Measurements from ENCODE around the gene SLC27A5.
A peak's percentile ranks its signal among the peaks of the same experiment; 100 is the strongest.
"Not testable (repeated sequence)": the region's sequence is repeated elsewhere in the genome, so short reads cannot be mapped to it uniquely, and the experiment has no call there.

The SLC27A5 gene

DNA sequence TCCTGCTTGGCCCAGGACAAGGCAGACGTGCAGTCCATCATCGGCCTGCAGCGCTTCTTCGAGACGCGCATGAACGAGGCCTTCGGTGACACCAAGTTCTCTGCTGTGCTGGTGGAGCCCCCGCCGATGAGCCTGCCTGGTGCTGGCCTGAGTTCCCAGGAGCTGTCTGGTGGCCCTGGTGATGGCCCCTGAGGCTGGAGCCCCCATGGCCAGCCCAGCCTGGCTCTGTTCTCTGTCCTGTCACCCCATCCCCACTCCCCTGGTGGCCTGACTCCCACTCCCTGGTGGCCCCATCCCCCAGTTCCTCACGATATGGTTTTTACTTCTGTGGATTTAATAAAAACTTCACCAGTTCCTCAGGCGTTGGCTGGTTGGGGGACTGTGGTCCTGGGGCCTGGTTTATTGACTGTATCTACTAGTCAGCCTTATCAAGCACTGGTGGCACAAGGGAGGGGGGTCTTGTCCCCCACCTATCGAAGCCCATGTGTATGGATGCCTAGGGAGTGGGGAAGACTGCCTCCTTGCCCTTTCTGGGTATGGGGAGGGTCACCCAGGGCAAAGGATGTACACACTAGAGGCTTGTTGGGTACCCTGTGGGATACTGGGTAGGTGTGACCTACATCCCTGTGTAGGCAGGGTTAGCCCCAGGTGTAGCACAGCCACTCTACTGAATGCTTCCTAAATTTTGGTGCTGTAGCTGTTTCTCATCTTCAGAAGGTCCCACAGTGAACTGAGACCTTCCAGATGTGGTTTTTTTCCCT, 38.8 kb upstream of the SLC27A5 start:
- no peak for DNase-seq (ENCODE audit: low read depth)

DNA sequence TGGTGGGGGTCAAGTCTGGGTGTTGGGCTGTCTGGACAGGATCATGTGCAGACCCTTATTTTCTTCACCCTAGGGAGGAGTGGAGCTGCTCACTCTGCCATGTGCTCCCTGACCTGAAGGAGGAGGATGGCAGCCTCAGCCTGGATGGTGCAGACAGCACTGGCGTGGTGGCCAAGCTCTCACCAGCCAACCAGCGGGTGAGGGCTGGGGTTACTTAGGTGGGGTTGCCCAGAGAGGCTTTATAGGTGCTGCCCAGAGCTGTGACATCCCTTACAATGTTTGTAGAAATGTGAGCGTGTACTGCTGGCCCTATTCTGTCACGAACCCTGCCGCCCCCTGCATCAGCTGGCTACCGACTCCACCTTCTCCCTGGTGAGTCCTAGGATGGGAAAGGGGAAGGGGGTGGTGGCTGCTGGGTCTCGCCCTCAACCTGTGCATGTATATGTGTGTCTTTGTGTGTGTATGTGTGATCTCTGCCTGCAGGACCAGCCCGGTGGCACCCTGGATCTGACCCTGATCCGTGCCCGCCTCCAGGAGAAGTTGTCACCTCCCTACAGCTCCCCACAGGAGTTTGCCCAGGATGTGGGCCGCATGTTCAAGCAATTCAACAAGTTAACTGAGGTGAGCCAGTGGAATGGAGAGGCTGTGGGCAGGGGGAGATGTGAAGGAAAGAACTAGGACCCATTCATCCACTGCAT, 38.0 kb upstream of the SLC27A5 start:
- no peak for DNase-seq (ENCODE audit: low read depth)

DNA sequence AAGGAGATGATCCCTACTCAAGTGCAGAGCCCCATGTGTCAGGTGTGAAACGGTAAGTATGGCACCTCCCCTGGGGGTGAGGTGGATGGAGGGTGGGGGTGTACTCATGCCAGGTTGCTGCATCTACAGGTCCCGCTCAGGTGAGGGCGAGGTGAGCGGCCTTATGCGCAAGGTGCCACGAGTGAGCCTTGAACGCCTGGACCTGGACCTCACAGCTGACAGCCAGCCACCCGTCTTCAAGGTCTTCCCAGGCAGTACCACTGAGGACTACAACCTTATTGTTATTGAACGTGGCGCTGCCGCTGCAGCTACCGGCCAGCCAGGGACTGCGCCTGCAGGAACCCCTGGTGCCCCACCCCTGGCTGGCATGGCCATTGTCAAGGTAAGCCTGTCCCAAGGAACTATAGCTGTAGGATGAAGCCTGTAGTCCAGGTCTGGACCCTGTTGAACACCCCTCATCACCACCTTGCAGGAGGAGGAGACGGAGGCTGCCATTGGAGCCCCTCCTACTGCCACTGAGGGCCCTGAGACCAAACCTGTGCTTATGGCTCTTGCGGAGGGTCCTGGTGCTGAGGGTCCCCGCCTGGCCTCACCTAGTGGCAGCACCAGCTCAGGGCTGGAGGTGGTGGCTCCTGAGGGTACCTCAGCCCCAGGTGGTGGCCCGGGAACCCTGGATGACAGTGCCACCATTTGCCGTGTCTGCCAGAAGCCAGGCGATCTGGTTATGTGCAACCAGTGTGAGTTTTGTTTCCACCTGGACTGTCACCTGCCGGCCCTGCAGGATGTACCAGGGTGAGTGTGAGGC, 37.3 kb upstream of the SLC27A5 start:
- DNase-seq (ENCODE audit: low read depth) = no peak

DNA sequence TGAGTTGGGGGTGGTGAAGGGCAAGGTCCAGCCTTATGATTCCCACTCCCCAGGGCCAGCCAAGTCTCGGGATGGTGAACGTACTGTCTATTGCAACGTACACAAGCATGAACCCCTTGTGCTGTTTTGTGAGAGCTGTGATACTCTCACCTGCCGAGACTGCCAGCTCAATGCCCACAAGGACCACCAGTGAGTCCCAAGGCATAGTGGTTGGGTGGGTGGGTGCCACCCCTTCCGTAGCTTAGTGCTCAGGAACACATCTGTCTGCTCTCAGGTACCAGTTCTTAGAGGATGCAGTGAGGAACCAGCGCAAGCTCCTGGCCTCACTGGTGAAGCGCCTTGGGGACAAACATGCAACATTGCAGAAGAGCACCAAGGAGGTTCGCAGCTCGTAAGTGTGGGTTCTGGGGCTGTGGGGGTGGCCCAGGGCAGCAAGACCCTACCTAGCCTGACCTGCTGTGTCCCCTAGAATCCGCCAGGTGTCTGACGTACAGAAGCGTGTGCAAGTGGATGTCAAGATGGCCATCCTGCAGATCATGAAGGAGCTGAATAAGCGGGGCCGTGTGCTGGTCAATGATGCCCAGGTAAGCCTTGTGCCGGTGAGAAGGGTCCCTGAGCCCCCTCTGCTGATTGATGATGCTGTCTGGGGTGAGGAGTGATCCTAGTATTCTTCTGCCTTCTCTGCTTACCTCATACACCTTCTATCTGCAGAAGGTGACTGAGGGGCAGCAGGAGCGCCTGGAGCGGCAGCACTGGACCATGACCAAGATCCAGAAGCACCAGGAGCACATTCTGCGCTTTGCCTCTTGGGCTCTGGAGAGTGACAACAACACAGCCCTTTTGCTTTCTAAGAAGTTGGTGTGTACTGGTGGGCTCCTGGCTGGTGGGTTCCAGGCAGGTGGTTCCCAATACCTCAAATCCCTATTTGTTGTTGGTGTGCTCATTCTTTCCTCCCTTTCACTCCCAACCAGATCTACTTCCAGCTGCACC, 35.8 kb upstream of the SLC27A5 start:
- DNase-seq (ENCODE audit: low read depth) = no peak

DNA sequence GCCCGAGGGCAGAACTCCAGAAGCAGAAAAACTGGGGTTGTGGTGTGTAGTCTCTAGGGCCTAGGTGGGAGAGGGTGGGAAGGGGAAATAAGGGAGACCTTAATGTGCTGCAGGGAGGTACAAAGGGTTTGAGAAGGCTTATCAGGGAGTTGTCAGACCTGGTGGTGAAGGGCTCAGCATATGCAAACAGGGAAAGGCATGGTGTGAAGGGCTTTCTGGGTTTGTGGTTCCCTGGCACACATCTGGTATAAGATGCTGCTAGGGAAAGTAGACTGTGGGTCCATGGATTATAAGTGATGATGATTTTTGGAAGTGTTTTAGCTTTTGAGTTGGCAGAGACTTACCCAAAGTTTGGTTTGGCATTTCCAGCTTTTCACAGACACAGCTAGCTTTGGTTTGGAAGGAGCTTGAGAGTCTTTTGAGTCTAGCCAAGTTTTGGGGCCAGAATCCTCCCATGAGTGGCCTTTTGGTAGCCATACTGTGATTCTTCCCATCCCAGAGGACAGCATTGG, 34.3 kb upstream of the SLC27A5 start:
- DNase-seq (ENCODE audit: low read depth) = no peak

DNA sequence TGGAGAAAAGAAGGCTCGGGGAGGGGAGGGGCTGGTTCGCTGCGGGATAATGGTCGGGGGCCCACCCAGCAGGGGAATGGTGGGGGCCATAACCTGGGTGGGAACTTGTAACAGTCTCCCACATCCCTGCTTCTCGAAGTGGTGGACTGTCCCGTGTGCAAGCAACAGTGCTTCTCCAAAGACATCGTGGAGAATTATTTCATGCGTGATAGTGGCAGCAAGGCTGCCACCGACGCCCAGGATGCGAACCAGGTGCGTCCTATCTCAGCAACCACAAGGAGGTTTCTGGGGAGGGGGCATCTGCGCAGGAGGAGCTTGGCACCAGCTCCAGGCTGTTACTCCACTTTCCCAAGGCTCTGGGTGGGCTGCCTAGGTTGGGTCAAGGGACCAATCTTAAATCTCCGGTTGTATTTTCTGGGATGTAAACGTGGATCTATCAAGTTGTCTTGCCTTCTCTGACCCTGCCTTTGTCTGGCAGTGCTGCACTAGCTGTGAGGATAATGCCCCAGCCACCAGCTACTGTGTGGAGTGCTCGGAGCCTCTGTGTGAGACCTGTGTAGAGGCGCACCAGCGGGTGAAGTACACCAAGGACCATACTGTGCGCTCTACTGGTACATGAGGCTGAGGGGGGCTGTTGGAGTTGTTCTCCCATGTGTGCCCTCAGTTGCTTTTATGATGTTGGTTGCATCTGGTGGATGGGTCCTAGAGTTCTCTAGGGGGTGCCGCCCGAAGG, 33.7 kb upstream of the SLC27A5 start:
- no peak for DNase-seq (ENCODE audit: low read depth)

DNA sequence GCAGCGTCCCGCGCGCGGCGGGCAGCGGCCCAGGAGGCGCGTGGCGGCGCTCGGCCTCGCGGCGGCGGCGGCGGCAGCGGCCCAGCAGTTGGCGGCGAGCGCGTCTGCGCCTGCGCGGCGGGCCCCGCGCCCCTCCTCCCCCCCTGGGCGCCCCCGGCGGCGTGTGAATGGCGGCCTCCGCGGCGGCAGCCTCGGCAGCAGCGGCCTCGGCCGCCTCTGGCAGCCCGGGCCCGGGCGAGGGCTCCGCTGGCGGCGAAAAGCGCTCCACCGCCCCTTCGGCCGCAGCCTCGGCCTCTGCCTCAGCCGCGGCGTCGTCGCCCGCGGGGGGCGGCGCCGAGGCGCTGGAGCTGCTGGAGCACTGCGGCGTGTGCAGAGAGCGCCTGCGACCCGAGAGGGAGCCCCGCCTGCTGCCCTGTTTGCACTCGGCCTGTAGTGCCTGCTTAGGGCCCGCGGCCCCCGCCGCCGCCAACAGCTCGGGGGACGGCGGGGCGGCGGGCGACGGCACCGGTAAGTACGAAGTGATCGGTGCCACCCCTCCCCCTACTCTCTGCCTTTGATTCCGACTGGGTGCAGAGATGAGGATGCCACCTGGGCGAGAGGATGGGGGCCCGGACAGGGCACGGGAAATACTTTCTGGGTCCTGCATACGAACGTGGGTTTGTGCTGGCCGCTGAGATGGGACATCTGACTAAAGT, 32.9 kb upstream of the SLC27A5 start:
- DNase-seq (ENCODE audit: low read depth) = peak; percentile 69

DNA sequence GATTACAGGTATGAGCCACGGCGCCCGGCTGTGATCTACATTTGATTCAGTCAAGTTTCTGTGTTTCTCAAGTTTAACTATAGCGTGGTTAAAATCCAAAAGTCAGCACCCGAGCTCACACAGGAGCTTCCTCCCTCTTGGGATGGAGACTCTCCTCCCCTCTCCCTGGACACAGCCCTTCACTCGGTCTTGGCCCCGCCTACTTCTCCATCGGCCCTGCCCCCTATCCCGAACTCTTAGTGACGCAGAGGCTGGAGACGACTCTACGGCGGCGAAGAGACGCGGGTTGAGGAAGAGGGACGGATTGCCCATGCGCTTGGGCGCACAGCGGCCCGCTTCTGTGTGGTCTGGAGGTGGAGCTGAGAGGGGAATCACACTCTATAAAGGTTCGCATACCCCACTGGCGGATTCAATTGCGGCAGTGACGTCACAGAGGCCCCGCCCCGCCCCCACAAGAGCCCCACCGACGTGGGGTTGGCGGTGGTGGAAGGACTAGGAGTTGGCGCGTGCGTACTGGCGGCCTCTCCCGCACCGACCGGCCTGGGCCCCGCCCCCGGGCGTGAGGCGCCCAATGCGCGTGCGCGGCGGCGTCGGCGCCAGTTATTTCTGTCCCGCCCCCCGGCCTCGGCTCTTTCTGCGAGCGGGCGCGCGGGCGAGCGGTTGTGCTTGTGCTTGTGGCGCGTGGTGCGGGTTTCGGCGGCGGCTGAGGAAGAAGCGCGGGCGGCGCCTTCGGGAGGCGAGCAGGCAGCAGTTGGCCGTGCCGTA, 32.2 kb upstream of the SLC27A5 start, which contains the start of gene TRIM28:
TRIM28 (plus strand) TSS at position 239 of the 765 bp plus-strand sequence. CDS start 694 bp downstream, outside the sequence.
- DNase-seq (ENCODE audit: low read depth) = peak; percentile 100

DNA sequence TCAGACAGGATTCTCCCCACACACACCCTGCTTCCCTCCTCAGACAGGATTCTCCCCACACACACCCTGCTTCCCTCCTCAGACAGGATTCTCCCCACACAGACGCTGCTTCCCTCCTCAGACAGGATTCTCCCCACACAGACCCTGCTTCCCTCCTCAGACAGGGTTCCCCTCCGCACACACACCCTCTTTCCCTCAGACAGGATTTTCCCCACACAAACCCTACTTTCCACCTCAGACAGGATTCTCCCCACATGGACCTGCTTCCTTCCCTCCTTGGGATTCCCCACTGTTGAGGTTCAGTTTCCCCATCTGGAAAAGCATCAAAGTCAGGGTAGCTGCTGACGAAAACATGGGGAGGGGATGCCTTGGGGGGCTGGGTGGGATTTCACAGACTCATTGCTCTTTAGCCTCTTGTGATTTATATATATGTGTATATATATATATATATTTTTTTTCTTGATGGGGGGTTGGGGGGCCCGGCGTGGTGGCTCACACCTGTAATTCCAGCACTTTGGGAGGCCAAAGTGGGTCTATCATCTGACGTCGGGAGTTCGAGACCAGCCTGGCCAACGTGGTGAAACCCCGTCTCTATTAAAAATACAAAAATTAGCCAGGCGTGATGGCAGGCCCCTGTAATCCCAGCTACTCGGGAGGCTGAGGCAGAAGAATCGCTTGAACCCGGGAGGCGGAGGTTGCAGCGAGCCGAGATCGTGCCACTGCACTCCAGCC, 31.0 kb upstream of the SLC27A5 start:
- DNase-seq (ENCODE audit: low read depth) = not testable (repeated sequence)

DNA sequence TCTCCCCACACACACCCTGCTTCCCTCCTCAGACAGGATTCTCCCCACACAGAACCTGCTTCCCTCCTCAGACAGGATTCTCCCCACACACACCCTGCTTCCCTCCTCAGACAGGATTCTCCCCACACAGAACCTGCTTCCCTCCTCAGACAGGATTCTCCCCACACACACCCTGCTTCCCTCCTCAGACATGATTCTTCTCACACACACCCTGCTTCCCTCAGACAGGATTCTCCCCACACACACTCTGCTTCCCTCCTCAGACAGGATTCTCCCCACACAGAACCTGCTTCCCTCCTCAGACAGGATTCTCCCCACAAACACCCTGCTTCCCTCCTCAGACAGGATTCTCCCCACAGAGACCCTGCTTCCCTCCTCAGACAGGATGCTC, 27.4 kb upstream of the SLC27A5 start:
- DNase-seq (ENCODE audit: low read depth) = not testable (repeated sequence)

DNA sequence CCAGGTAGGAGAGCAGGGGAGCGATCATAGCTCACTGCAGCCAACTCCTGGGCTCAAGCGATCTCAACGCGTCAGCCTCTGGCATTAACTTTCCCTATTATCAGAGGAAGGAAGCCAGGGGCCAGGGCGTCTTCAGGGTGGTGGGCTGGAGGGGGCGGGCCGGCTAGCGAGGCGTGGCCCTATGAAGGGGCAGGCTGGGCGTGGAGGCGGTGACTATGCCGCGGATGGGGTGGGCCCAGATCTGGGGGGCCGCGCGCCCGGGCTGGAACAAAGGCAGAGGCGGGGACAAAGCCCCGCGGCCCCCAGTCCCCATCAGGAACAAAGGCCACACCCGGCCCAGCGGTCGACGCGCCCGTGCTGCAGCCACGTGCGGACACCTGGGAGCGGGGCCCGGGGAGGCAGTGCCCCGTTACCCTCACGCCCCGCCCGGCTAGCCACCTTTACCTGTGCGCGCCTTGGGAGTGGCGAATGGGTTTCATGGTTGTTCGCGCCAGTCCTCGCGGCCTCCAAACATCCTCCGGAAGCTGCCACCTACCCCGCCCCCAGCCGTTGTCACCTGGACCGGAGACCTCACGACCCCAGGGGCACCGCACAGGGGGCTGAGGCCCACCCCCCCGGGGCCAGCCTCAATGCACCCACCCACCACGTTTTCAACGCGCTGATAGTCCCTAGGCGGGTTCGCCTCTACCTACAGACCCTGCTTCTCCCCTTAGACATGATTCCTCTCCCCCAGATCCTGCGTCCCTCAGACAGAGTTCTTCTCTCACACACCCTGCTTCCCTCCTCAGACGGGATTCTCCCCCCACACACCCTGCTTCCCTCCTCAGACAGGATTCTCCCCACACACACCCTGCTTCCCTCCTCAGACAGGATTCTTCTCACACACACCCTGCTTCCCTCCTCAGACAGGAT, 26.7 kb upstream of the SLC27A5 start:
- DNase-seq (ENCODE audit: low read depth) = no peak

DNA sequence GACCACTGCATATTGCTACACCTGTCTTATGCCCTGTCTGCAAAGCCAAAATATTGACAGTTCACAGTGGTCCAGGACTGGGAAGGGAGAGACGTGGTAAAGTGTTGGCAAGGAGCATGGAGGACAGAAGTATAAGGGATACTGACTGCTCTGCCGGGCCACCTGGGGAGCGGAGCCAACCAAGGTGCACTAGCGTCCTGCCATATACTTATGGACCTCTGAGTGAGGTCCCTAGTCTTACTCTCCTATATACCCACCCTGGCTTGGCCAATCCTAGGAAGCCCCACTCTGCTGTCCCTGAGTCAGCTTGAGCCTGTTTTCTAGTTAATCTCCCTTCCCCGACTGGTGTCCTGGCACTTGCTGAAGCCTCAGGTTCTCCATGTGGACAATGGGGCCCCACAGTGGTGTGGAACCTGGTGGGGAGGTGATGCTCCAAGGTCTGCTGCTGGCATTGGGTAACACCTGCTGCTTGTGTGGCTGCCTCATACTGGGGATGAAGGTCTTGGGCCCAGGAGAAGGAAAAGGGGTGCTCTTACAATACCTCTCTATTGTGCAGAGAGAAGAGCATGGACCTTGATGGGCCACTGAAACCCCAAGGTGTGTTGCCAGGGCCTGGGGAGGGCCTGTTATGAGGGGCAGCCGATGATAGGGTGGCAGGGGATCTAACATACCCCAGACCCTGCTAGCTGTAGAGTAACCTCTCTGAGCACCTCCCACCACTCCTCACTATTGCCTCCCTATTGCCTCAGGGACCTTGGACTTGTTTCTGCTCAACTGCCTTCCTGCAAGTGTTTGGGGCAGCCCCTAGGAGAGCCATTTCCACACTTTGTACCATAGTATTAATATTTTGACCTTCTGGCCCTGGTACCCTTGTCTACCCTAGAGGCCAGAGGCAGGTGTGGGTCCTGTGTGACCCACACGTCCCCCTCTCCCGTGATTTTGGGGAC, 25.3 kb upstream of the SLC27A5 start:
- DNase-seq (ENCODE audit: low read depth) = no peak

DNA sequence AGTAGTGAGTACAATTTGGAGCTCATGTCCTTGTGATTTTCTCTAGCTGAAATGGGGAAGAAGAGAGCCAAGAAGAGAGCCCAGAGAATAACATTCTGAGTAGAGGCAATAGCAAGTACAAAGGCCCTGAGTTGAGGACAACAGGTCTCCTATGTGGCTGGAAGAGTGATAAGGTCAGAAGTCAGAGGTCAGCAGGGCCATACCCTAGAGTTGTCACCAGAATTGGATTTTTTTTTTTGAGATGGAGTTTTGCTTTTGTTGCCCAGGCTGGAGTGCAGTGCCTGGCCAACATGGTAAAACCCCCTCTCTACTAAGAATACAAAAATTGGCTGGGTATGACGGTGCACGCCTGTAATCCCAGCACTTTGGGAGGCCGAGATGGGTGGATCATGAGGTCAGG, 24.1 kb upstream of the SLC27A5 start:
- DNase-seq (ENCODE audit: low read depth) = no peak

DNA sequence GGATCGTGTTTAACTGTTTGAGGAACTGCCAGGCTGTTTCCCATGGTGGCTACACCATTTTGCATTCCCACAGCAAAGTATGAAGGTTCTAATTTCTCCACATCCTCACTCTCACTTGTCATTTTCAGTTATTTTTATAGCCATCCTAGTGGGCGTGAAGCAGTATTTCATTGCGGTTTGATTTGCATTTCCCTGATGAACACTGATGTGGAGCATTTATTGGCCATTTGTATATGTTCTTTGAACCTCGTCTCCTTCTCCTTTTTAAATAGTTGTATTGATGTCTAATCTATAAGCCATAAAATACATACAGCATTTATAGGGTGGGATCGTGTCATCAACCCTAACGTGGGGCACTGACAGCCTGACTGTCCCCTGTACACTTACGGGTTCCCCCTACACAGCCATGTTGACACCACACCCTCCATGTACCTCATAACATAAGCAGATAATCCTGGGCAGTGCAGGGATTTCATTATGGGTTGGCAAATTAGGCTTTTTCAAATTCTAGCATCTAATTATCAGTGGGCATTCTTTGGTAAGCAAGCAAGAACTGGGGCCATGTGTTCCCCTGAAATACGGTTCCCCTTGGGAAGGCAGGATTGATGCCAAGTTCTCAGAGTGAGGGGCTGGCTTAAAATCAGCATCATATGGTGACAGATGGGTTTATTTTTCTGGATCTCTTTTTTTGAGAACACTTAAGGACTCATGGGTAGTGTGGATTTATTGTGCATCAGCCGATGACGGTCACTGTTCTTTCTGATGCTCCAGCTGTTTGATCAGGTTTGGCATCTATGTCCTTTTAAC, 19.4 kb upstream of the SLC27A5 start:
- DNase-seq (ENCODE audit: low read depth) = no peak

DNA sequence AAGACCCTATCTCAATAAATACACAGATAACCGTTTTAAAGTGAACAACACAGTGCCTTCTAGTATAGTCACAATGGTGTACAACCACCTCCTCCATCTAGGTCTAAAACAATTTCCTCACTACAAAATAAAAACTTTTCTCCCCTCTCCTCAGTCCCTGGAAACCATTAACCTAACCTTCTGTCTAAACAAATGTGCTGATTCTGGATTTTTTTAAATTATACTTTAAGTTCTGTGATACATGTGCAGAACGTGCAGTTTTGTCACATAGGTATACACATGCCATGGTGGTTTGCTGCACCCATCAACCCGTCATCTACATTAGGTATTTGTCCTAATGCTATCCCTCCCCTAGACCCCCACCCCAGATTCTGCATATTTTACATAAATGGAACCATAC, 17.6 kb upstream of the SLC27A5 start:
- DNase-seq (ENCODE audit: low read depth) = no peak
